RWPE2 (cell line): Measurements from ENCODE around the gene SF3B2.

Experiments used
- ATAC-seq: fragments of 200-7000 bp; cut with Tn5 transposase; 3 replicates; pipeline ENCODE4 v1.9.1; 2021; ENCODE audit warnings: low read depth
- DNase-seq: peaks from one replicate; pipeline ENCODE4 v3.0.0-alpha.2; 2020; ENCODE audit warnings: low spot score
- H3K27ac ChIP-seq: fragments of 450-650 bp; 2 replicates; pipeline ENCODE4 v1.5.1; 2017; ENCODE audit warnings: mild to moderate bottlenecking; ENCODE audit not compliant: poor library complexity, severe bottlenecking
- H3K27me3 ChIP-seq: fragments of 250-450 bp; sonication (Bioruptor Pico); 2 replicates; pipeline ENCODE4 v1.5.1; 2021; ENCODE audit warnings: mild to moderate bottlenecking, moderate library complexity; ENCODE audit not compliant: insufficient read depth, poor library complexity, severe bottlenecking
- H3K36me3 ChIP-seq: fragments of 250-450 bp; sonication (Bioruptor Pico); 2 replicates; pipeline ENCODE4 v1.5.1; 2020; ENCODE audit warnings: low read depth, mild to moderate bottlenecking, moderate library complexity
- H3K4me1 ChIP-seq: fragments of 250-450 bp; sonication (Bioruptor Pico); 2 replicates; pipeline ENCODE4 v1.5.1; 2021; ENCODE audit warnings: mild to moderate bottlenecking, moderate library complexity; ENCODE audit not compliant: insufficient read depth, poor library complexity, severe bottlenecking
- H3K4me3 ChIP-seq: fragments of 250-450 bp; sonication (Bioruptor Pico); 2 replicates; pipeline ENCODE4 v1.5.1; 2021; ENCODE audit warnings: mild to moderate bottlenecking, moderate library complexity; ENCODE audit not compliant: severe bottlenecking
- H3K9me3 ChIP-seq: fragments of 250-450 bp; sonication (Bioruptor Pico); 2 replicates; pipeline ENCODE4 v1.5.1; 2021; ENCODE audit warnings: mild to moderate bottlenecking, moderate library complexity; ENCODE audit not compliant: severe bottlenecking
- TF ChIP-seq, protein P1 (sequence below): fragments of 450-650 bp; IDR thresholded peaks from one replicate; pipeline ENCODE4 v1.5.1; 2017; ENCODE audit warnings: mild to moderate bottlenecking, moderate library complexity; ENCODE audit not compliant: poor library complexity, severe bottlenecking

Gene SF3B2

GRCh38 chr11:66062408-66062807 is 10.2 kb downstream of the SF3B2 start:
- no peak overlapping the region for H3K4me3 ChIP-seq
- TF ChIP-seq, protein P1, sequence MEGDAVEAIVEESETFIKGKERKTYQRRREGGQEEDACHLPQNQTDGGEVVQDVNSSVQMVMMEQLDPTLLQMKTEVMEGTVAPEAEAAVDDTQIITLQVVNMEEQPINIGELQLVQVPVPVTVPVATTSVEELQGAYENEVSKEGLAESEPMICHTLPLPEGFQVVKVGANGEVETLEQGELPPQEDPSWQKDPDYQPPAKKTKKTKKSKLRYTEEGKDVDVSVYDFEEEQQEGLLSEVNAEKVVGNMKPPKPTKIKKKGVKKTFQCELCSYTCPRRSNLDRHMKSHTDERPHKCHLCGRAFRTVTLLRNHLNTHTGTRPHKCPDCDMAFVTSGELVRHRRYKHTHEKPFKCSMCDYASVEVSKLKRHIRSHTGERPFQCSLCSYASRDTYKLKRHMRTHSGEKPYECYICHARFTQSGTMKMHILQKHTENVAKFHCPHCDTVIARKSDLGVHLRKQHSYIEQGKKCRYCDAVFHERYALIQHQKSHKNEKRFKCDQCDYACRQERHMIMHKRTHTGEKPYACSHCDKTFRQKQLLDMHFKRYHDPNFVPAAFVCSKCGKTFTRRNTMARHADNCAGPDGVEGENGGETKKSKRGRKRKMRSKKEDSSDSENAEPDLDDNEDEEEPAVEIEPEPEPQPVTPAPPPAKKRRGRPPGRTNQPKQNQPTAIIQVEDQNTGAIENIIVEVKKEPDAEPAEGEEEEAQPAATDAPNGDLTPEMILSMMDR = no peak
- H3K4me1 ChIP-seq = no peaks in the 10 kb centered on the region
- DNase-seq (no peak), ATAC-seq (no peak)
- no peak overlapping the region for H3K27ac ChIP-seq
- peaks cover 100% of the 10 kb centered on the region for H3K36me3 ChIP-seq
- no peaks in the 10 kb centered on the region for H3K27me3 ChIP-seq
- no peaks in the 10 kb centered on the region for H3K9me3 ChIP-seq

GRCh38 chr11:66063900-66064299 is 11.7 kb downstream of the SF3B2 start:
- Histone ChIP-seq H3K4me1 (no peaks in the 10 kb centered on the region), H3K4me3 (no peak overlapping the region), H3K9me3 (no peaks in the 10 kb centered on the region), H3K27ac (no peak overlapping the region), H3K36me3 (peaks cover 100% of the 10 kb centered on the region), H3K27me3 (no peaks in the 10 kb centered on the region)
- TF ChIP-seq, protein P1 = no peak
- DNase-seq (no peak), ATAC-seq (no peak)

- Histone ChIP-seq H3K27ac (no peak overlapping the region), H3K4me3 (no peak overlapping the region), H3K9me3 (no peaks in the 10 kb centered on the region), H3K36me3 (peaks cover 97% of the 10 kb centered on the region), H3K27me3 (no peaks in the 10 kb centered on the region), H3K4me1 (peaks cover 3% of the 10 kb centered on the region)
- DNase-seq (no peak), ATAC-seq (no peak)
- TF ChIP-seq, protein P1 = no peak
Measured at GRCh38 chr11:66064571-66064970, 12.4 kb downstream of the SF3B2 start.

GRCh38 chr11:66066751-66067150 is 14.6 kb downstream of the SF3B2 start:
- no peak overlapping the region for H3K4me3 ChIP-seq
- ATAC-seq = no peak
- H3K27me3 ChIP-seq = no peaks in the 10 kb centered on the region
- TF ChIP-seq, protein P1 = no peak
- H3K4me1 ChIP-seq = peaks cover 3% of the 10 kb centered on the region
- no peaks in the 10 kb centered on the region for H3K9me3 ChIP-seq
- no peak for DNase-seq
- H3K27ac ChIP-seq = no peak overlapping the region
- peaks cover 75% of the 10 kb centered on the region for H3K36me3 ChIP-seq

DNA sequence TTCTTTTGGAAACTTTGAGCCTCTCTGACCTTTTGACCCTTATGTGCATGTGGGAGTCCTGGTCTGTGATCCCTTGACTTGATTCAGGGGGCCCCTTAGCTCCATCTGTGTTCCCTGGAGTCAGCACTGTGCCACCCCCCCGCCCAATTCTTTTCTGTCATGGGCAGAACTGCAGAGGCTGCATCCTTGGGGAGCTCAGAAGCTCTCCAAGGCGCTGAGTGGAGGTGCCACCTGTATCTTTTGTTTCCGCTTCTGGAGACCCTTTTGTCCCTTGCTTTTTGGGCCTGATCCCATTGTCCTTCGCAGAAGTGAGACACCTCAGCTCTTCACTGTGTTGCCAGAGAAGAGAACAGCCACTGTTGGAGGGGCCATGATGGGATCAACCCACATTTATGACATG is 15.5 kb downstream of the SF3B2 start:
- Histone ChIP-seq H3K4me3 (no peak overlapping the region), H3K4me1 (peaks cover 7% of the 10 kb centered on the region), H3K27ac (no peak overlapping the region), H3K36me3 (peaks cover 68% of the 10 kb centered on the region), H3K27me3 (no peaks in the 10 kb centered on the region), H3K9me3 (no peaks in the 10 kb centered on the region)
- ATAC-seq (no peak), DNase-seq (no peak)
- TF ChIP-seq, protein P1 = no peak
